ENCODE data around the gene PPM1B. TPM values are rescaled to one million over a fixed set of nuclear protein-coding genes. Genes with fewer than 3 reads are reported as not detected.
A peak's percentile ranks its signal among the peaks of the same experiment; 100 is the strongest.
"Not testable (repeated sequence)": the region's sequence is repeated elsewhere in the genome, so short reads cannot be mapped to it uniquely, and the experiment has no call there.

The PPM1B gene
- total and polyA plus RNA-seq, 2 donors (not counting 1 experiment from before 2014, with no cell fraction given), result 15.3 to 81.4 TPM

DNA sequence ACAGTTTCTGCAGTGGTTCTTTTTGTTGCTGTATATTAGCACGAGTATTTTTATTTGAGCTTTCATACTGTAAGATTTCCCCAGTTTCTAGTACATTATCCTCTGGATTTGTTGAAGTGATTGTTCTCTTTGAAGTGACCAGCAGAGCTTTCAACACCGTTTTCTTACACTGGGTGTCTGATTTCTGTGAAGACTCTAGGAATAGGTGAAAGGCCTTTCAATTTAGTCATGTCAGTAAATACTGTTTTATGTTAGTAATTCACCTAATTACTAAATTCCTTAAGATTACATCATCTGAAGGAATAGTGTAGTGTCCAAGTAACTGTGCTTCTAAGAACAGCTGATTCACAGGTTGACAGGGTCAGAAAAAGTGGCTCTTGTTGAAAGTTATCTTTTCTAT, 2.3 kb downstream of the PPM1B start:
- Histone ChIP-seq H3K4me2 (replicated peaks; ENCODE audit: low read depth, low read length, poor library complexity, severe bottlenecking) (peak overlapping the region; percentile 82), H3K36me3 (replicated peaks in 1 of 2; ENCODE audit: control extremely low read depth in 1 of 2, control insufficient read depth in 1 of 2, extremely low read depth in 1 of 2, insufficient read depth in 2 of 2, low read length in 1 of 2) (peaks cover 0 to 6% of the 10 kb centered on the region in 2 experiments), H3K27me3 (replicated peaks in 1 of 4; ENCODE audit: control extremely low read depth in 1 of 4, control insufficient read depth in 3 of 4, insufficient read depth in 4 of 4, low read length in 3 of 4) (no peaks in the 10 kb centered on the region), H3K4me1 (ENCODE audit: control insufficient read depth in 2 of 2, insufficient read depth in 2 of 2, low read length in 2 of 2) (peaks cover 35 to 45% of the 10 kb centered on the region in 2 donors), H3K4me3 (ENCODE audit: control extremely low read depth in 1 of 5, extremely low read depth in 1 of 5, insufficient read depth in 1 of 5, low read depth in 2 of 5, low read length in 4 of 5) (peak overlapping the region in 2 of 5 experiments; percentile 85 to 91), H2AFZ (ENCODE audit: insufficient read depth, low read depth, low read length, poor library complexity, severe bottlenecking) (no peak overlapping the region), H3K9ac (ENCODE audit: low read length) (peak overlapping the region; percentile 95), H3K9me3 (ENCODE audit: control extremely low read depth in 1 of 3, control insufficient read depth in 2 of 3, insufficient read depth in 1 of 3, low read length in 2 of 3) (no peaks in the 10 kb centered on the region), H3K27ac (ENCODE audit: low read length in 2 of 2) (peak overlapping the region in 1 of 2 donors; percentile 8), H3K79me2 (ENCODE audit: control insufficient read depth, insufficient read depth, low read length) (peaks cover 73% of the 10 kb centered on the region), H4K20me1 (ENCODE audit: control insufficient read depth, insufficient read depth, low read length, poor library complexity, severe bottlenecking) (peaks cover 62% of the 10 kb centered on the region)
- H3K4me1 Mint-ChIP-seq, result peaks cover 48% of the 10 kb centered on the region
- TF ChIP-seq, protein P1, sequence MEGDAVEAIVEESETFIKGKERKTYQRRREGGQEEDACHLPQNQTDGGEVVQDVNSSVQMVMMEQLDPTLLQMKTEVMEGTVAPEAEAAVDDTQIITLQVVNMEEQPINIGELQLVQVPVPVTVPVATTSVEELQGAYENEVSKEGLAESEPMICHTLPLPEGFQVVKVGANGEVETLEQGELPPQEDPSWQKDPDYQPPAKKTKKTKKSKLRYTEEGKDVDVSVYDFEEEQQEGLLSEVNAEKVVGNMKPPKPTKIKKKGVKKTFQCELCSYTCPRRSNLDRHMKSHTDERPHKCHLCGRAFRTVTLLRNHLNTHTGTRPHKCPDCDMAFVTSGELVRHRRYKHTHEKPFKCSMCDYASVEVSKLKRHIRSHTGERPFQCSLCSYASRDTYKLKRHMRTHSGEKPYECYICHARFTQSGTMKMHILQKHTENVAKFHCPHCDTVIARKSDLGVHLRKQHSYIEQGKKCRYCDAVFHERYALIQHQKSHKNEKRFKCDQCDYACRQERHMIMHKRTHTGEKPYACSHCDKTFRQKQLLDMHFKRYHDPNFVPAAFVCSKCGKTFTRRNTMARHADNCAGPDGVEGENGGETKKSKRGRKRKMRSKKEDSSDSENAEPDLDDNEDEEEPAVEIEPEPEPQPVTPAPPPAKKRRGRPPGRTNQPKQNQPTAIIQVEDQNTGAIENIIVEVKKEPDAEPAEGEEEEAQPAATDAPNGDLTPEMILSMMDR (IDR thresholded peaks at IDR 0.05), result no peak
- no peak for TF ChIP-seq EZH2 (IDR thresholded peaks at IDR 0.05; ENCODE audit: borderline replicate concordance, insufficient read depth, low read depth, low read length, poor library complexity, severe bottlenecking)
- intact Hi-C loops (cut with micrococcal nuclease), result no loop called here
- ChIA-PET POLR2A (no interaction called here), CTCF (no interaction called here)
- H3K27ac Mint-ChIP-seq, result no peak overlapping the region
- DNase-seq (no peak), ATAC-seq (ENCODE audit: low read depth) (no peak)
- no peaks in the 10 kb centered on the region for H3K27me3 Mint-ChIP-seq
- peak overlapping the region; percentile 96 for H3K4me3 Mint-ChIP-seq
- H3K9me3 Mint-ChIP-seq (ENCODE audit: insufficient read depth), result no peaks in the 10 kb centered on the region
- no CpG with 5 or more reads among the region's 2 CpGs for WGBS (ENCODE audit: insufficient coverage)

DNA sequence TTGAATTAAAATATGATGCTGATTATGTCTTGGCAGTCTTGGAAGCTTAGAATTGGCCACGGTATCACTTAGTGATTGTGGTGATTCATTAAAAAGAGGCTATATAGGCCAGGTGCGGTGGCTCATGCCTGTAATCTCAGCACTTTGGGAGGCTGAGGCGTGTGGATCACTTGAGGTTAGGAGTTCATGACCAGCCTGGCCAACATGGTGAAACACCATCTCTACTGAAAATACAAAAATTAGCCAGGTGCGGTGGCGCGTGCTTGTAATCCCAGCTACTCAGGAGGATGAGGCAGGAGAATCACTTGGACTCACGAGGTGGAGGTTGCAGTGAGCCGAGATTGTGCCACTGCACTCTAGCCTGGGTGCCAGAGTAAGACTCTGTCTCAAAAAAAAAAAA, 2.8 kb downstream of the PPM1B start:
- DNase-seq; H3K27me3 Mint-ChIP-seq; H2AFZ ChIP-seq (ENCODE audit: insufficient read depth, low read depth, low read length, poor library complexity, severe bottlenecking); H3K9me3 Mint-ChIP-seq (ENCODE audit: insufficient read depth); H3K27me3 ChIP-seq (replicated peaks in 1 of 4; ENCODE audit: control extremely low read depth in 1 of 4, control insufficient read depth in 3 of 4, insufficient read depth in 4 of 4, low read length in 3 of 4); CTCF ChIA-PET; H3K4me3 ChIP-seq (ENCODE audit: control extremely low read depth in 1 of 5, extremely low read depth in 1 of 5, insufficient read depth in 1 of 5, low read depth in 2 of 5, low read length in 4 of 5); H3K27ac ChIP-seq (ENCODE audit: low read length in 2 of 2); H3K9me3 ChIP-seq (ENCODE audit: control extremely low read depth in 1 of 3, control insufficient read depth in 2 of 3, insufficient read depth in 1 of 3, low read length in 2 of 3); H3K36me3 ChIP-seq (replicated peaks in 1 of 2; ENCODE audit: control extremely low read depth in 1 of 2, control insufficient read depth in 1 of 2, extremely low read depth in 1 of 2, insufficient read depth in 2 of 2, low read length in 1 of 2); H3K27ac Mint-ChIP-seq; ATAC-seq (ENCODE audit: low read depth); intact Hi-C loops (cut with micrococcal nuclease): not testable (repeated sequence)
- peaks cover 66% of the 10 kb centered on the region for H4K20me1 ChIP-seq (ENCODE audit: control insufficient read depth, insufficient read depth, low read length, poor library complexity, severe bottlenecking)
- 80% methylated on average over 1 of the region's 8 CpGs for WGBS (ENCODE audit: insufficient coverage)
- peak overlapping the region; percentile 82 for H3K4me2 ChIP-seq (replicated peaks; ENCODE audit: low read depth, low read length, poor library complexity, severe bottlenecking)
- POLR2A ChIA-PET, result interaction anchor here (0.6 kb wide), 1 partner anchor 24 kb away, joined by 3 read pairs; no protein-coding TSS in a partner anchor
- H3K79me2 ChIP-seq (ENCODE audit: control insufficient read depth, insufficient read depth, low read length), result peaks cover 77% of the 10 kb centered on the region
- peak overlapping the region; percentile 95 for H3K9ac ChIP-seq (ENCODE audit: low read length)
- Mint-ChIP-seq H3K4me1 (peaks cover 53% of the 10 kb centered on the region), H3K4me3 (peak overlapping the region; percentile 96)
- H3K4me1 ChIP-seq (ENCODE audit: control insufficient read depth in 2 of 2, insufficient read depth in 2 of 2, low read length in 2 of 2), result peaks cover 40 to 46% of the 10 kb centered on the region in 2 donors
